ENCODE measurements around the gene TEX51. TPM values are rescaled to one million over a fixed set of nuclear protein-coding genes. Genes with fewer than 3 reads are reported as not detected.

TEX51 gene
- total and polyA plus RNA-seq, 11 donors = not detected

- Histone ChIP-seq H3K4me1 (peaks cover 0 to 10% (median 3%) of the 10 kb centered on the region in 12 donors), H3K27me3 (peaks cover 0 to 9% (median 3%) of the 10 kb centered on the region in 9 donors), H3K4me3 (no peak overlapping the region), H3K36me3 (no peaks in the 10 kb centered on the region), H3K27ac (no peak overlapping the region), H3K9me3 (peaks cover 0 to 4% (median 0%) of the 10 kb centered on the region in 12 donors)
- no peak for ATAC-seq
- 49 to 59% (median 54%) methylated on average over 9 of the region's 9 CpGs for WGBS, 4 donors
- no peak for DNase-seq
- intact Hi-C loops (cut with DNase I) = loop anchor here in 1 of 10 donors (10.0 kb wide), 1 partner anchor 87 kb away; no protein-coding TSS in a partner anchor
- TF ChIP-seq CTCF (IDR thresholded peaks at IDR 0.05) (no peak), POLR2A (IDR thresholded peaks at IDR 0.05) (no peak)
These were observed 17.1 kb upstream of the TEX51 start for GRCh38 chr2:126881591-126881990.

- intact Hi-C loops (cut with DNase I) = loop anchor here in 1 of 10 donors (10.0 kb wide), 1 partner anchor 87 kb away; no protein-coding TSS in a partner anchor
- no peak for TF ChIP-seq CTCF (IDR thresholded peaks at IDR 0.05)
- TF ChIP-seq POLR2A (IDR thresholded peaks at IDR 0.05) = no peak
- H3K27ac ChIP-seq = no peak overlapping the region
- H3K9me3 ChIP-seq = no peaks in the 10 kb centered on the region
- WGBS, 4 donors = 35 to 45% (median 39%) methylated on average over 2 of the region's 2 CpGs
- DNase-seq = no peak
- H3K36me3 ChIP-seq = no peaks in the 10 kb centered on the region
- ATAC-seq = no peak
- H3K4me1 ChIP-seq = peaks cover 0 to 11% (median 3%) of the 10 kb centered on the region in 12 donors
- H3K4me3 ChIP-seq = no peak overlapping the region
- H3K27me3 ChIP-seq = peaks cover 0 to 15% (median 5%) of the 10 kb centered on the region in 9 donors
These were observed 16.5 kb upstream of the TEX51 start for GRCh38 chr2:126882181-126882580.

GRCh38 chr2:126882736-126883665 lies 15.7 kb upstream of the TEX51 start:
- Histone ChIP-seq H3K27me3 (peaks cover 0 to 18% (median 5%) of the 10 kb centered on the region in 9 donors), H3K4me1 (peaks cover 0 to 11% (median 3%) of the 10 kb centered on the region in 12 donors), H3K9me3 (no peaks in the 10 kb centered on the region), H3K27ac (no peak overlapping the region), H3K4me3 (no peak overlapping the region), H3K36me3 (no peaks in the 10 kb centered on the region)
- DNase-seq (no peak), ATAC-seq (no peak)
- WGBS, 4 donors = 86 to 93% (median 88%) methylated on average over 6 to 7 of the region's 7 CpGs
- TF ChIP-seq CTCF (IDR thresholded peaks at IDR 0.05) = no peak
- no peak for TF ChIP-seq POLR2A (IDR thresholded peaks at IDR 0.05)
- intact Hi-C loops (cut with DNase I) = loop anchor here in 1 of 10 donors (10.0 kb wide), 1 partner anchor 88 kb away; no protein-coding TSS in a partner anchor

- Histone ChIP-seq H3K4me3 (no peak overlapping the region), H3K4me1 (peaks cover 0 to 11% (median 3%) of the 10 kb centered on the region in 12 donors), H3K27ac (no peak overlapping the region), H3K27me3 (peaks cover 0 to 18% (median 5%) of the 10 kb centered on the region in 9 donors), H3K36me3 (no peaks in the 10 kb centered on the region), H3K9me3 (no peaks in the 10 kb centered on the region)
- ATAC-seq (no peak), DNase-seq (no peak)
- intact Hi-C loops (cut with DNase I) = loop anchor here in 1 of 10 donors (10.0 kb wide), 1 partner anchor 89 kb away; no protein-coding TSS in a partner anchor
- 88 to 93% (median 92%) methylated on average over 5 to 6 of the region's 6 CpGs for WGBS, 4 donors
- TF ChIP-seq POLR2A (IDR thresholded peaks at IDR 0.05) (no peak), CTCF (IDR thresholded peaks at IDR 0.05) (no peak)
These were observed 15.0 kb upstream of the TEX51 start for GRCh38 chr2:126883666-126884040.

Data from heart left ventricle (tissue), 16 donors.